ENCODE measurements around the gene PRC1. TPM values are rescaled to one million over a fixed set of nuclear protein-coding genes. Genes with fewer than 3 reads are reported as not detected.
A peak's percentile ranks its signal among the peaks of the same experiment; 100 is the strongest.
"Not testable (repeated sequence)": the region's sequence is repeated elsewhere in the genome, so short reads cannot be mapped to it uniquely, and the experiment has no call there.

The PRC1 gene
- total RNA-seq, 8 experiments from 2014 or later: 1.7 to 118 (median 15.6) TPM

GRCh38 chr15:91018158-91018557 lies 23.8 kb upstream of the PRC1 start:
- no peak for ATAC-seq (replicated peaks in 6 of 8)
- in situ Hi-C loops (cut with MboI; ENCODE audit: low pct_unique_long_range_greater_than_20kb in 2 of 9, low sequenced_read_pairs in 9 of 9, unreplicated experiment in 9 of 9): no loop called here
- 20 to 100% (median 74%) methylated on average over 1 to 3 of the region's 3 CpGs; no CpG with 5 or more reads in 3 of the 10 experiments for WGBS, 10 experiments
- H3K27ac ChIP-seq: no peak overlapping the region
- peaks cover 12% of the 10 kb centered on the region in 2 donors for H3K4me1 ChIP-seq (replicated peaks in 1 of 2)
- no peak overlapping the region for H3K4me3 ChIP-seq

- 63 to 100% (median 84%) methylated on average over 2 to 5 of the region's 5 CpGs; no CpG with 5 or more reads in 3 of the 10 experiments for WGBS, 10 experiments
- Histone ChIP-seq H3K27ac (no peak overlapping the region), H3K4me3 (no peak overlapping the region), H3K4me1 (replicated peaks in 1 of 2) (peaks cover 9 to 10% of the 10 kb centered on the region in 2 donors)
- in situ Hi-C loops (cut with MboI; ENCODE audit: low pct_unique_long_range_greater_than_20kb in 2 of 9, low sequenced_read_pairs in 9 of 9, unreplicated experiment in 9 of 9): no loop called here
- no peak for ATAC-seq (replicated peaks in 6 of 8)
Observed at GRCh38 chr15:91017716-91018115, 23.4 kb upstream of the PRC1 start.

- WGBS, 10 experiments: 75 to 100% (median 91%) methylated on average over 1 to 9 of the region's 10 CpGs; no CpG with 5 or more reads in 2 of the 10 experiments
- H3K4me3 ChIP-seq; H3K27ac ChIP-seq; in situ Hi-C loops (cut with MboI; ENCODE audit: low pct_unique_long_range_greater_than_20kb in 2 of 9, low sequenced_read_pairs in 9 of 9, unreplicated experiment in 9 of 9); H3K4me1 ChIP-seq (replicated peaks in 1 of 2); ATAC-seq (replicated peaks in 6 of 8): not testable (repeated sequence)
Observed at GRCh38 chr15:91013701-91014100, 19.4 kb upstream of the PRC1 start.

- WGBS, 10 experiments: 33 to 100% (median 100%) methylated on average over 1 to 3 of the region's 3 CpGs; no CpG with 5 or more reads in 2 of the 10 experiments
- no peak for ATAC-seq (replicated peaks in 6 of 8)
Observed at GRCh38 chr15:91007266-91007665, 12.9 kb upstream of the PRC1 start.

GRCh38 chr15:91001209-91001608 lies 6.9 kb upstream of the PRC1 start:
- ATAC-seq (replicated peaks in 6 of 8): no peak
- 79 to 100% (median 100%) methylated on average over 1 to 3 of the region's 3 CpGs; no CpG with 5 or more reads in 4 of the 10 experiments for WGBS, 10 experiments
- H3K4me1 ChIP-seq (replicated peaks in 1 of 2): no peaks in the 10 kb centered on the region

More at GRCh38 chr15:91007266-91007665, 12.9 kb upstream of the PRC1 start:
- Histone ChIP-seq H3K4me1 (replicated peaks in 1 of 2) (no peaks in the 10 kb centered on the region), H3K4me3 (no peak overlapping the region), H3K27ac (no peak overlapping the region)
- in situ Hi-C loops (cut with MboI; ENCODE audit: low pct_unique_long_range_greater_than_20kb in 2 of 9, low sequenced_read_pairs in 9 of 9, unreplicated experiment in 9 of 9): no loop called here

GRCh38 chr15:90998737-90999136 lies 4.4 kb upstream of the PRC1 start:
- no peak overlapping the region for H3K4me3 ChIP-seq
- in situ Hi-C loops (cut with MboI; ENCODE audit: low pct_unique_long_range_greater_than_20kb in 2 of 9, low sequenced_read_pairs in 9 of 9, unreplicated experiment in 9 of 9): no loop called here
- no peak for ATAC-seq (replicated peaks in 6 of 8)
- H3K27ac ChIP-seq: no peak overlapping the region
- H3K4me1 ChIP-seq (replicated peaks in 1 of 2): peaks cover 0 to 5% of the 10 kb centered on the region in 2 donors
- 39 to 100% (median 94%) methylated on average over 1 to 3 of the region's 8 CpGs; no CpG with 5 or more reads in 1 of the 10 experiments for WGBS, 10 experiments

More at GRCh38 chr15:91001209-91001608, 6.9 kb upstream of the PRC1 start:
- Histone ChIP-seq H3K27ac (no peak overlapping the region), H3K4me3 (no peak overlapping the region)
- in situ Hi-C loops (cut with MboI; ENCODE audit: low pct_unique_long_range_greater_than_20kb in 2 of 9, low sequenced_read_pairs in 9 of 9, unreplicated experiment in 9 of 9): no loop called here

GRCh38 chr15:90994059-90994416 lies 297 bp downstream of the PRC1 start:
- in situ Hi-C loops (cut with MboI; ENCODE audit: low pct_unique_long_range_greater_than_20kb in 2 of 9, low sequenced_read_pairs in 9 of 9, unreplicated experiment in 9 of 9): no loop called here
- Histone ChIP-seq H3K27ac (peak overlapping the region in 1 of 2 donors; percentile 67), H3K4me3 (peak overlapping the region; percentile 65 to 92 (median 76)), H3K4me1 (replicated peaks in 1 of 2) (peaks cover 0 to 5% of the 10 kb centered on the region in 2 donors)
- peak; percentile 20 to 35 (median 25) for ATAC-seq (replicated peaks in 6 of 8)
- 1% methylated on average over 26 of the region's 50 CpGs; no CpG with 5 or more reads in 9 of the 10 experiments for WGBS, 10 experiments

GRCh38 chr15:90991587-90992285 lies 2.6 kb downstream of the PRC1 start:
- WGBS, 10 experiments: 77 to 100% (median 92%) methylated on average over 1 to 6 of the region's 6 CpGs
- no peak overlapping the region for H3K27ac ChIP-seq
- no peak for ATAC-seq (replicated peaks in 6 of 8)
- in situ Hi-C loops (cut with MboI; ENCODE audit: low pct_unique_long_range_greater_than_20kb in 2 of 9, low sequenced_read_pairs in 9 of 9, unreplicated experiment in 9 of 9): no loop called here
- no peak overlapping the region for H3K4me3 ChIP-seq
- H3K4me1 ChIP-seq (replicated peaks in 1 of 2): peaks cover 0 to 5% of the 10 kb centered on the region in 2 donors

GRCh38 chr15:90990446-90990845 lies 3.9 kb downstream of the PRC1 start:
- in situ Hi-C loops (cut with MboI; ENCODE audit: low pct_unique_long_range_greater_than_20kb in 2 of 9, low sequenced_read_pairs in 9 of 9, unreplicated experiment in 9 of 9): no loop called here
- Histone ChIP-seq H3K4me3 (no peak overlapping the region), H3K4me1 (replicated peaks in 1 of 2) (peaks cover 0 to 4% of the 10 kb centered on the region in 2 donors), H3K27ac (no peak overlapping the region)
- no peak for ATAC-seq (replicated peaks in 6 of 8)
- 86 to 100% (median 98%) methylated on average over 2 to 4 of the region's 4 CpGs; no CpG with 5 or more reads in 2 of the 10 experiments for WGBS, 10 experiments

GRCh38 chr15:90989040-90989768 lies 5.1 kb downstream of the PRC1 start:
- Histone ChIP-seq H3K27ac (no peak overlapping the region), H3K4me1 (replicated peaks in 1 of 2) (no peaks in the 10 kb centered on the region), H3K4me3 (no peak overlapping the region)
- in situ Hi-C loops (cut with MboI; ENCODE audit: low pct_unique_long_range_greater_than_20kb in 2 of 9, low sequenced_read_pairs in 9 of 9, unreplicated experiment in 9 of 9): no loop called here
- ATAC-seq (replicated peaks in 6 of 8): no peak
- 70 to 100% (median 87%) methylated on average over 2 to 6 of the region's 7 CpGs; no CpG with 5 or more reads in 1 of the 10 experiments for WGBS, 10 experiments

GRCh38 chr15:90988296-90988695 lies 6.0 kb downstream of the PRC1 start:
- Histone ChIP-seq H3K4me3 (no peak overlapping the region), H3K4me1 (replicated peaks in 1 of 2) (no peaks in the 10 kb centered on the region), H3K27ac (no peak overlapping the region)
- no peak for ATAC-seq (replicated peaks in 6 of 8)
- 60 to 100% (median 84%) methylated on average over 2 to 6 of the region's 6 CpGs; no CpG with 5 or more reads in 2 of the 10 experiments for WGBS, 10 experiments
- in situ Hi-C loops (cut with MboI; ENCODE audit: low pct_unique_long_range_greater_than_20kb in 2 of 9, low sequenced_read_pairs in 9 of 9, unreplicated experiment in 9 of 9): no loop called here

- H3K4me1 ChIP-seq (replicated peaks in 1 of 2): no peaks in the 10 kb centered on the region
- in situ Hi-C loops (cut with MboI; ENCODE audit: low pct_unique_long_range_greater_than_20kb in 2 of 9, low sequenced_read_pairs in 9 of 9, unreplicated experiment in 9 of 9): no loop called here
- H3K27ac ChIP-seq: no peak overlapping the region
- ATAC-seq (replicated peaks in 6 of 8): no peak
- 40 to 85% (median 74%) methylated on average over 1 to 7 of the region's 7 CpGs; no CpG with 5 or more reads in 1 of the 10 experiments for WGBS, 10 experiments
- no peak overlapping the region for H3K4me3 ChIP-seq
Observed at GRCh38 chr15:90987561-90988141, 6.7 kb downstream of the PRC1 start.

Measured in motor neuron (in vitro differentiated cells).